ENCODE data around the gene SMIM10L2A.

Gene SMIM10L2A

GRCh38 chrX:135431886-135432285 is 10.1 kb downstream of the SMIM10L2A start:
- DNase-seq (ENCODE audit: low read depth) = no peak
- no peak for TF ChIP-seq CTCF (IDR thresholded peaks at IDR 0.05; ENCODE audit: control insufficient read depth, insufficient read depth, low read depth, low read length, missing control alignments)
- H3K4me3 ChIP-seq (ENCODE audit: control insufficient read depth, low read depth, low read length) = no peak overlapping the region

GRCh38 chrX:135432453-135432852 is 10.7 kb downstream of the SMIM10L2A start:
- TF ChIP-seq CTCF (IDR thresholded peaks at IDR 0.05; ENCODE audit: control insufficient read depth, insufficient read depth, low read depth, low read length, missing control alignments) = no peak
- H3K4me3 ChIP-seq (ENCODE audit: control insufficient read depth, low read depth, low read length) = no peak overlapping the region
- no peak for DNase-seq (ENCODE audit: low read depth)

DNA sequence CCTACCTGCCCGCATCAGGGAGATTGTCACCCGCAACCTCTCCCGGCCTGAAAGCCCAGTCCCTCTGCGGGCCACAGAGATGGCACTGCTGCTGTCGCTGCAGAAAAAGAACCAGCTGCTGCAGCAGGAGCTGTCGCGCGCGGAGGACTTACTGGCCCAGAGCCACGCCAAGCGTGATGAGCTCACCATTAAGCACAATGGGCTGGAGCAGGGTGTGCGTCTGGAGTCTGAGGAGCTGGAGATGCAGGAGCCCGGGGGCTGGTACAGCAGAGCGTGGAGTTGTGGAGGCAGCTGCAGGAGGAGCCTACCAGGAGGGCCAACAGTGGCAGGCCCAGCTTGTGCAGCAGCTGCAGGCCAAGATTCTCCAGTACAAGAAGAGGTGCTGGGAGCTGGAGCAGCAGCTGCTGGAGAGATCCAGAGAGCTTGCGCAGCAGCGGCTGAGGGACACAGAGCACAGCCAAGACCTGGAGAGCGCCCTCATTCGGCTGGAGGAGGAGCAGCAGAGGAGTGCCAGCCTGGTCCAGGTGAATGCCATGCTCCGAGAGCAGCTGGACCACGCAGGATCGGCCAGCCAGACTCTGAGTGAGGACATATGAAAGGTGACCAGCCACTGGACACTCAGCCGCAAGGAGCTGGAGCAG is 11.3 kb downstream of the SMIM10L2A start:
- H3K4me3 ChIP-seq (ENCODE audit: control insufficient read depth, low read depth, low read length) = no peak overlapping the region
- DNase-seq (ENCODE audit: low read depth) = no peak
- TF ChIP-seq CTCF (IDR thresholded peaks at IDR 0.05; ENCODE audit: control insufficient read depth, insufficient read depth, low read depth, low read length, missing control alignments) = no peak

GRCh38 chrX:135433531-135434257 is 11.9 kb downstream of the SMIM10L2A start:
- TF ChIP-seq CTCF (IDR thresholded peaks at IDR 0.05; ENCODE audit: control insufficient read depth, insufficient read depth, low read depth, low read length, missing control alignments) = no peak
- no peak for DNase-seq (ENCODE audit: low read depth)
- no peak overlapping the region for H3K4me3 ChIP-seq (ENCODE audit: control insufficient read depth, low read depth, low read length)

- DNase-seq (ENCODE audit: low read depth) = no peak
- no peak overlapping the region for H3K4me3 ChIP-seq (ENCODE audit: control insufficient read depth, low read depth, low read length)
- no peak for TF ChIP-seq CTCF (IDR thresholded peaks at IDR 0.05; ENCODE audit: control insufficient read depth, insufficient read depth, low read depth, low read length, missing control alignments)
Observed at GRCh38 chrX:135434258-135435138, 12.8 kb downstream of the SMIM10L2A start.

- DNase-seq (ENCODE audit: low read depth) = no peak
- H3K4me3 ChIP-seq (ENCODE audit: control insufficient read depth, low read depth, low read length) = no peak overlapping the region
- no peak for TF ChIP-seq CTCF (IDR thresholded peaks at IDR 0.05; ENCODE audit: control insufficient read depth, insufficient read depth, low read depth, low read length, missing control alignments)
Observed at GRCh38 chrX:135435139-135435922, 13.6 kb downstream of the SMIM10L2A start.
